Suprapubic skin (tissue), 4 donors: ENCODE results near the gene SARM1. TPM values are rescaled to one million over a fixed set of nuclear protein-coding genes. Genes with fewer than 3 reads are reported as not detected.
A peak's percentile ranks its signal among the peaks of the same experiment; 100 is the strongest.

Experiments
- DNase-seq, 2 donors: peaks; one replicate each; pipeline ENCODE4 v3.0.0-alpha.2; 2019; ENCODE audit warnings: low spot score in 2 of 2
- H3K27ac ChIP-seq: fragments of 200-600 bp; sonication (generic); one replicate; pipeline ENCODE4 v1.5.1; 2019
- H3K27me3 ChIP-seq: fragments of 200-600 bp; sonication (generic); one replicate; pipeline ENCODE4 v1.5.1; 2019
- H3K36me3 ChIP-seq: fragments of 200-600 bp; sonication (generic); one replicate; pipeline ENCODE4 v1.5.1; 2019
- H3K4me1 ChIP-seq: fragments of 200-600 bp; sonication (generic); one replicate; pipeline ENCODE4 v1.5.1; 2019
- H3K4me3 ChIP-seq: fragments of 200-600 bp; sonication (generic); one replicate; pipeline ENCODE4 v1.5.1; 2019; ENCODE audit warnings: mild to moderate bottlenecking
- H3K9me3 ChIP-seq: fragments of 200-600 bp; sonication (generic); one replicate; pipeline ENCODE4 v1.5.1; 2019
- CTCF ChIP-seq, 2 donors: fragments of 200-600 bp in 1 of 2; fragments of 450-650 bp in 1 of 2; sonication (generic) in 1 of 2; IDR thresholded peaks; one replicate each; pipeline ENCODE4 v1.5.1; 2016 to 2019; ENCODE audit warnings: antibody characterized with exemption in 2 of 2, mild to moderate bottlenecking in 1 of 2, moderate library complexity in 1 of 2
- EP300 ChIP-seq: sonication (generic); formaldehyde crosslinking; IDR thresholded peaks from one replicate; pipeline ENCODE4 v1.6.1; 2017; ENCODE audit warnings: antibody characterized with exemption
- POLR2A ChIP-seq, 2 donors: fragments of 450-650 bp; IDR thresholded peaks; one replicate each; pipeline ENCODE4 v1.6.1; 2017; ENCODE audit warnings: antibody characterized with exemption in 2 of 2, mild to moderate bottlenecking in 2 of 2, moderate library complexity in 2 of 2
- POLR2AphosphoS5 ChIP-seq, 3 donors: sonication (generic); formaldehyde crosslinking; IDR thresholded peaks; one replicate each; pipeline ENCODE4 v1.6.1; 2017; ENCODE audit warnings: antibody characterized with exemption in 3 of 3
- WGBS: methylation state at CpG from one replicate; pipeline ENCODE4 v1.1.5; 2018; 5-methylcytosine and 5-hydroxymethylcytosine counted together
- total RNA-seq, 4 donors: library from RNA; depleted of rRNA; stranded (reverse); fragments of >200 nt; gene quantifications; one replicate each; pipeline ENCODE4 v1.1.0, GENCODE V29; 2016

The SARM1 gene
- total RNA-seq, 4 donors from 2014 or later: 4.0 to 17.7 (median 11.6) TPM

GRCh38 chr17:28350271-28350670 is 21.2 kb upstream of the SARM1 start:
- no peak overlapping the region for H3K27ac ChIP-seq
- TF ChIP-seq EP300: no peak
- TF ChIP-seq POLR2A (IDR thresholded peaks at IDR 0.05): no peak
- TF ChIP-seq POLR2AphosphoS5 (IDR thresholded peaks at IDR 0.05): no peak
- no peak for TF ChIP-seq CTCF (IDR thresholded peaks at IDR 0.05)
- H3K4me3 ChIP-seq: no peak overlapping the region
- DNase-seq: no peak
- no peaks in the 10 kb centered on the region for H3K27me3 ChIP-seq
- H3K9me3 ChIP-seq: no peaks in the 10 kb centered on the region
- H3K4me1 ChIP-seq: peaks cover 11% of the 10 kb centered on the region
- WGBS: 87% methylated on average over 7 of the region's 7 CpGs
- peaks cover 99% of the 10 kb centered on the region for H3K36me3 ChIP-seq

GRCh38 chr17:28357061-28357900 is 14.2 kb upstream of the SARM1 start, which contains the start of gene POLDIP2:
Gene POLDIP2, minus strand, starts transcription at chr17:28357527. Its CDS starts 79 bp downstream, at chr17:28357448.
- TF ChIP-seq CTCF (IDR thresholded peaks at IDR 0.05) (no peak), POLR2A (IDR thresholded peaks at IDR 0.05) (peak; percentile 72 to 94), EP300 (no peak), POLR2AphosphoS5 (IDR thresholded peaks at IDR 0.05) (peak in 2 of 3 donors; percentile 84 to 93)
- Histone ChIP-seq H3K4me3 (peak within 1 kb of the TSS; percentile 89), H3K27me3 (no peaks in the 10 kb centered on the region), H3K9me3 (no peaks in the 10 kb centered on the region), H3K27ac (peak within 1 kb of the TSS; percentile 87), H3K4me1 (peaks cover 23% of the 10 kb centered on the region), H3K36me3 (peaks cover 61% of the 10 kb centered on the region)
- peak; percentile 96 to 97 for DNase-seq
- WGBS: 0% methylated on average over 15 of the region's 80 CpGs

- TF ChIP-seq EP300: no peak
- TF ChIP-seq POLR2A (IDR thresholded peaks at IDR 0.05): no peak
- TF ChIP-seq CTCF (IDR thresholded peaks at IDR 0.05): no peak
- TF ChIP-seq POLR2AphosphoS5 (IDR thresholded peaks at IDR 0.05): no peak
- H3K27ac ChIP-seq: peak overlapping the region; percentile 87
- peak overlapping the region; percentile 89 for H3K4me3 ChIP-seq
- no peaks in the 10 kb centered on the region for H3K27me3 ChIP-seq
- H3K36me3 ChIP-seq: peaks cover 61% of the 10 kb centered on the region
- H3K4me1 ChIP-seq: peaks cover 23% of the 10 kb centered on the region
- DNase-seq: no peak
- 6% methylated on average over 4 of the region's 4 CpGs for WGBS
- H3K9me3 ChIP-seq: no peaks in the 10 kb centered on the region
Observed at GRCh38 chr17:28357901-28358197, 13.6 kb upstream of the SARM1 start.

- Histone ChIP-seq H3K36me3 (peaks cover 60% of the 10 kb centered on the region), H3K9me3 (no peaks in the 10 kb centered on the region), H3K27me3 (no peaks in the 10 kb centered on the region), H3K4me3 (no peak overlapping the region), H3K4me1 (peaks cover 4% of the 10 kb centered on the region), H3K27ac (no peak overlapping the region)
- 88% methylated on average over 5 of the region's 5 CpGs for WGBS
- DNase-seq: no peak
- TF ChIP-seq CTCF (IDR thresholded peaks at IDR 0.05) (no peak), POLR2AphosphoS5 (IDR thresholded peaks at IDR 0.05) (no peak), POLR2A (IDR thresholded peaks at IDR 0.05) (no peak), EP300 (no peak)
Observed at GRCh38 chr17:28363186-28363585, 8.3 kb upstream of the SARM1 start.

- 89% methylated on average over 6 of the region's 8 CpGs for WGBS
- peaks cover 60% of the 10 kb centered on the region for H3K36me3 ChIP-seq
- TF ChIP-seq EP300 (no peak), CTCF (IDR thresholded peaks at IDR 0.05) (no peak), POLR2AphosphoS5 (IDR thresholded peaks at IDR 0.05) (no peak), POLR2A (IDR thresholded peaks at IDR 0.05) (no peak)
Observed at GRCh38 chr17:28363776-28364650, 7.5 kb upstream of the SARM1 start.

More at GRCh38 chr17:28363776-28364650, 7.5 kb upstream of the SARM1 start:
- Histone ChIP-seq H3K27ac (no peak overlapping the region), H3K9me3 (no peaks in the 10 kb centered on the region), H3K4me1 (no peaks in the 10 kb centered on the region), H3K4me3 (no peak overlapping the region), H3K27me3 (no peaks in the 10 kb centered on the region)
- no peak for DNase-seq
